GM23338 (cell line): ENCODE measurements around the gene SLX4IP.

Source experiments
- CREB1 ChIP-seq: fragments of 250-450 bp; sonication (Bioruptor Pico); IDR thresholded peaks from 2 replicates; pipeline ENCODE4 v1.5.0; 2020; ENCODE audit warnings: low read depth, mild to moderate bottlenecking, moderate library complexity
- CTCF ChIP-seq, 2 experiments: fragments of 200-600 bp in 1 of 2; sonication (generic) in 1 of 2; conservative IDR thresholded peaks; 2 replicates each; pipeline versions ENCODE4 v1.5.1 to v1.6.1; 2016 to 2017; ENCODE audit warnings: antibody characterized with exemption in 2 of 2, low read depth in 2 of 2, mild to moderate bottlenecking in 2 of 2, moderate library complexity in 1 of 2
- EZH2 ChIP-seq: fragments of 200-600 bp; sonication (generic); IDR thresholded peaks from one replicate; pipeline ENCODE4 v1.8.0; 2017; ENCODE audit warnings: antibody characterized with exemption, mild to moderate bottlenecking, low read depth; ENCODE audit not compliant: unreplicated experiment
- EZH2phosphoT487 ChIP-seq: fragments of 200-600 bp; sonication (generic); IDR thresholded peaks from one replicate; pipeline ENCODE4 v1.8.1; 2018; ENCODE audit warnings: antibody characterized with exemption; ENCODE audit not compliant: unreplicated experiment
- JUNB ChIP-seq: IDR thresholded peaks from one replicate; pipeline ENCODE4 v1.6.1; 2016; ENCODE audit warnings: antibody characterized with exemption; ENCODE audit not compliant: unreplicated experiment
- POLR2AphosphoS5 ChIP-seq: IDR thresholded peaks from 2 replicates; pipeline ENCODE4 v1.6.1; 2016; ENCODE audit warnings: antibody characterized with exemption, low read depth
- ZNF331 ChIP-seq: fragments of 250-450 bp; sonication (Bioruptor Pico); IDR thresholded peaks from 2 replicates; pipeline ENCODE4 v1.5.0; 2020; ENCODE audit warnings: low read depth, mild to moderate bottlenecking, moderate library complexity

GRCh38 chr20:10594296-10594868 is 159.3 kb downstream of the SLX4IP start:
- TF ChIP-seq CTCF (conservative IDR thresholded peaks at IDR 0.05; ENCODE audit: low read depth in 2 of 2) = no peak
- no peak for TF ChIP-seq ZNF331 (CRISPR knock-in tag)
- TF ChIP-seq EZH2 = no peak
- TF ChIP-seq POLR2AphosphoS5 = no peak
- no peak for TF ChIP-seq CREB1 (CRISPR knock-in tag)
- TF ChIP-seq EZH2phosphoT487 = no peak
- TF ChIP-seq JUNB = no peak
